Measurements from ENCODE around the gene NRBF2.

Gene NRBF2

DNA sequence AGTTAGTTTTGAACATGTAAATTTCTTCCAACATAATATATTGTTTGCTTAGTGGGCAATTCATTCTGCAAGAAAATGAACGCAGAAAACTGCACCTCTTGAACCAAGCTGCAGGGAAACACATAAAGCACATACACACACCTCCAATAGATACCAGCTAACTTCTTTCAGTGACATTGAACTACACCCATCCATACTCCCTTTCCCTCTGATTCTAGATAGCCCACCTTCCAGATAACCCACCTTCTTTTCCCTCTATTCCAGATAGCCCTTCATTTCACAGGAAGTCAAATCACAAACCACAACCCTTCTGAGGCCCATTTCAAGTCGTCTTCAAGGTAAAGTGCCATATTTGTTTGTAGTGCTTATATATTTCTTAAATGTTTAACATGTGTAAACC is 28.5 kb downstream of the NRBF2 start:
- H3K9ac ChIP-seq, result no peak overlapping the region
- H3K4me3 ChIP-seq, result no peak overlapping the region
- no peak overlapping the region for H3K27ac ChIP-seq
- H3K4me2 ChIP-seq, result no peak overlapping the region
- no peaks in the 10 kb centered on the region for H3K9me3 ChIP-seq
- H4K20me1 ChIP-seq, result peaks cover 29% of the 10 kb centered on the region
- TF ChIP-seq Cebpa-rat (IDR thresholded peaks at IDR 0.05), result no peak
- H3K4me1 ChIP-seq, result peaks cover 7% of the 10 kb centered on the region; the same call in 1 of the 2 replicates
- peaks cover 33% of the 10 kb centered on the region for H3K36me3 ChIP-seq
- H3K27me3 ChIP-seq, result no peaks in the 10 kb centered on the region

DNA sequence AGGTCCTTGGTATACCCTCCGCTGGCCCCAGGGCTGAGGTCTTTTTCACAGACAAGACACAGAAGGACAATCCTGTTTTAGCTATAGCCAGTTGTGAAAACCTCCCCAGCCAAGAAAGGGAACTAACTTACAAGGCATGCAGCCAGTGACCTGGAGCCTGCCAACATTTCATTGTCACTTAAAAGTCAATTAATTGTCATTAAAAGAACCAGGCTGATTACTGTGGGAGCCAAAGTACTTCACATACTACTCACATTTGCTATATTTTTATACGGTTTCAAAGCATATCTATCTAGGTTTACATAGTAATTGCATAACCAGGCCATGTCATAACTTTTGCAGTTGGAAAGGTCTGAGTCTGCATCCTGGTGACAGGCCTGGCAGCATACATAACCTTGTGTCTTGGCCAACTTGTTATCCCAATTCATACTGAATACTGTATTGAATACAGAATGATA is 31.1 kb downstream of the NRBF2 start:
- Histone ChIP-seq H3K4me2 (no peak overlapping the region), H3K4me1 (peaks cover 7% of the 10 kb centered on the region; the same call in 1 of the 2 replicates), H3K27me3 (no peaks in the 10 kb centered on the region), H3K27ac (no peak overlapping the region), H3K4me3 (no peak overlapping the region), H3K9ac (no peak overlapping the region), H4K20me1 (0 out of 2 replicates have a peak, but pooled peaks cover 9% of the 10 kb centered on the region), H3K36me3 (peaks cover 39% of the 10 kb centered on the region), H3K9me3 (no peaks in the 10 kb centered on the region)
- TF ChIP-seq Cebpa-rat (IDR thresholded peaks at IDR 0.05), result no peak

DNA sequence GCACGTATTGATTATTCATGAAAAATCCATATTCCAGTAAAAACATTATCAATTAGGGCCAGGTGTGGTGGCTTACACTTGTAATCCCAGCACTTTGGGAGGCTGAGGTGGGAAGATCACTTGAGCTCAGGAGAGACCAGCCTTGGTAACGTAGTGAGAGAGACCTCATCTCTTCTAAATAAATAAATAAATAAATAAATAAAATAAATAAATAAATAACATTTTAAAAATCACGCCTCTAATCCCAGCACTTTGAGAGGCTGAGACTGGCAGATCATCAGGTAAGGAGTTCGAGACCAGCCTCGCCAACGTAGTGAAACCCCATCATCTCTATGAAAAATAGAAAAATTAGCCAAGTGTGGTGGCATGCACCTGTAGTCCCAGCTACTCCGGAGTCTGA is 32.1 kb downstream of the NRBF2 start:
- Histone ChIP-seq H3K4me1 (peaks cover 7% of the 10 kb centered on the region; the same call in 1 of the 2 replicates), H4K20me1 (peaks cover 14% of the 10 kb centered on the region; the same call in 1 of the 2 replicates), H3K4me3 (no peak overlapping the region), H3K9ac (no peak overlapping the region), H3K36me3 (peaks cover 49% of the 10 kb centered on the region), H3K27ac (no peak overlapping the region), H3K9me3 (no peaks in the 10 kb centered on the region), H3K27me3 (no peaks in the 10 kb centered on the region), H3K4me2 (no peak overlapping the region)
- TF ChIP-seq Cebpa-rat (IDR thresholded peaks at IDR 0.05), result no peak

DNA sequence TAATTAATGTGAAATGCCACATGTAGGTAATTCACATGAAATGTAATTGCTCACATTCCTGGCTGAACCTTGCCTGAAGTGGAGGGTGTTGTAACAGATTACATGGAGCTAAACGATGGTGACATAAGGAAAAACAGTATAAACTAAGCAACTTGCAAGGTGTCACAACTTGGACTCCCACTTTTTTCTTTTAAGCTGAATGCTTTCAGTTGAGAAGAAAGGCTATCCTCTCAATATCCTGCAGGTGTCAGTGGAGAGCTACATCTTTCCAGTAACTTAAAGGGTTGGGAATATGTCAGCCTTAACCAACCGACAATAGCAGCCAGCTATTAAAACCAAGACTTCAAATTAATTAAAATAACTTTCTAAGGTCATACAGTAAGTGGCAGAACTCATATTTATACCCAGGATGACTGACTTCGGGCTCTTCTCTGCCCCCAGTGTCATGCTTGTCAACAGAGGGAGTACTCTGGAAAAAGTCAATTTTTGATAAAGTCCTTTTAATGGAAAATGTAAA is 33.7 kb downstream of the NRBF2 start:
- H3K27ac ChIP-seq, result no peak overlapping the region
- peaks cover 5% of the 10 kb centered on the region; the same call in 1 of the 2 replicates for H3K4me1 ChIP-seq
- H3K4me3 ChIP-seq, result no peak overlapping the region
- peaks cover 65% of the 10 kb centered on the region for H3K36me3 ChIP-seq
- no peak overlapping the region for H3K9ac ChIP-seq
- no peaks in the 10 kb centered on the region for H3K27me3 ChIP-seq
- no peaks in the 10 kb centered on the region for H3K9me3 ChIP-seq
- no peak overlapping the region for H3K4me2 ChIP-seq
- peaks cover 14% of the 10 kb centered on the region; the same call in 1 of the 2 replicates for H4K20me1 ChIP-seq
- no peak for TF ChIP-seq Cebpa-rat (IDR thresholded peaks at IDR 0.05)

DNA sequence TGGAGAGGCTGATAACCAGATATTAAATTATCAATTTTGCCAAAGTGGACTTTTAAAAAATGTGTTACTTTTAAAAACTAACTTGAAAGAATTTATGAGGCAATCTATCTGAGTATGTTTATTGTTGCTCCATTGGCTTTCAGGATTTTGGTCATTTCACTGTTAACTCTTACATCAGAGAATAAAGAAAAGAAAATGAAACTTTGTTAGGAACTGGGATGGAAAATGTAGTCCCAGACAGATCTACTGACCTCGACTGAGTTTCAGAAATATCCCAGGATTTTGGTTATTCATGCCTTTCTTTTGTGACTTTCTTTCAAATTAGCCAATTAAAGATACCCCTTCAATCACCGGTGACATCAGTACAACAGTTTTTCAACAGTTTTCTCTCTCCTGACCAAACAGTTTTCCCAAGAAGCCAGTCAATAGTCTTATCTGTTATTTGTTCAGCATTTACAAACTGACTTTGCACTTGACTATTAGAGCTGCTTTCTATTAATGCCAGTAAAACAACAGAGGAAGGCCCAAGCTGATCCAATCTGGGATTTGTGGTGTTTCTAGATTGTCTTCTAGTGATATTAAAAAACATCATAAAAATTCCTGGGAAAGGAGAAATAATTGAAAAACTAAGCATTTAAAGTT is 35.8 kb downstream of the NRBF2 start:
- H3K4me1 ChIP-seq, result peaks cover 2% of the 10 kb centered on the region; the same call in 1 of the 2 replicates
- H3K9ac ChIP-seq, result no peak overlapping the region
- no peak overlapping the region for H3K4me2 ChIP-seq
- no peak for TF ChIP-seq Cebpa-rat (IDR thresholded peaks at IDR 0.05)
- no peaks in the 10 kb centered on the region for H3K9me3 ChIP-seq
- H3K27ac ChIP-seq, result no peak overlapping the region
- no peaks in the 10 kb centered on the region for H3K27me3 ChIP-seq
- H3K36me3 ChIP-seq, result peaks cover 76% of the 10 kb centered on the region
- peaks cover 14% of the 10 kb centered on the region; the same call in 1 of the 2 replicates for H4K20me1 ChIP-seq
- no peak overlapping the region for H3K4me3 ChIP-seq

DNA sequence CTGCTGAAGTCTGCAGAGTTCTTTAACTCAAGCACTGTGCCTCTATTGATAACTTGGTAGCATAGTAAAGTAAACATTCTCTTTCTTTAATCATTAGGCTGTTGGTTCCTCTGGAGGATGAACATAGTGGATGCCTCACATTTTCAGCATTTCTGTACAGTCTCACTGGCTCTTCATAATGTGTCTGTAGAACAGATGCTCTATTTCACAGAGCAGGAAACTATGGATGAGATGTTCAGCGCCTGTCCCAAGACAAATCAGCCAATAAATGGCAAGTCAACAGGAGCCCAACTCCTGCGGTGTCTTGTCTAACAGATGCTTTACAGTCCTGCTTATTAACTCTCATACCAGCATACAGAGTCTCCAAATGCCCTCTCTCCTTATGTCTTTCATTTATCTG is 36.5 kb downstream of the NRBF2 start:
- Histone ChIP-seq H3K4me3 (no peak overlapping the region), H3K4me1 (peaks cover 9% of the 10 kb centered on the region; the same call in 1 of the 2 replicates), H3K27me3 (no peaks in the 10 kb centered on the region), H3K9ac (no peak overlapping the region), H4K20me1 (peaks cover 14% of the 10 kb centered on the region; the same call in 1 of the 2 replicates), H3K4me2 (no peak overlapping the region), H3K27ac (no peak overlapping the region), H3K36me3 (peaks cover 74% of the 10 kb centered on the region), H3K9me3 (no peaks in the 10 kb centered on the region)
- no peak for TF ChIP-seq Cebpa-rat (IDR thresholded peaks at IDR 0.05)

DNA sequence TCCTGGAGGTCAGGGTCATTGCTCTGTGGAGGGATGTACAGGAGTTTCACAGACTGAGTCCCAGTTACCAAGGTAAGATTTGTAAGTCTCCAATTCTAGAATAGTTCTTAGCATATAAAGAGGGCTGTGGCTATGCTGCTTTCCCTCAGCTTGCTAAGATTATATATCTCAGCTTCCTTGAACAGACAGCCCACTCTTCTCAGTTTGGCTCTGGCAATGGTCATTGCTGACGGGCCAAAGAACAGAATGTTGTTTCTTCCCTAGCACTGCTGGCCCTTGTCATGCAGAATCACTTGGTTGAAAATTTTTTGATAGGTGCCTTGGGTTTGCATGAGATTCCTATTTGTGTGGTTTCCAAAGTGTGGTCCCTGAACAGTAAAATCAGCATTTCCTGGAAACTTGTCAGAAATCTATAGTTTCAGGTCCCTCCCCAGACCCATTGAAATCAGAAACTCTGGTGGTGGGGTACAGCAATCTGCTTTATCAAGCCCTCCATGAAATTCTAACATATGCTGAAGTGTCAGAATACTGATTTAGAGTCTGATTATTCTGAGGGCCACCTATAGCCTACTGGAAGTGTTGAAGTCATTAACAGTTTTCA is 38.2 kb downstream of the NRBF2 start:
- Histone ChIP-seq H3K9ac (no peak overlapping the region), H3K27ac (no peak overlapping the region), H3K36me3 (peaks cover 69% of the 10 kb centered on the region), H3K4me2 (no peak overlapping the region), H3K4me1 (peaks cover 10% of the 10 kb centered on the region; the same call in 1 of the 2 replicates), H3K4me3 (no peak overlapping the region), H4K20me1 (peaks cover 10% of the 10 kb centered on the region; the same call in 1 of the 2 replicates), H3K27me3 (no peaks in the 10 kb centered on the region), H3K9me3 (no peaks in the 10 kb centered on the region)
- no peak for TF ChIP-seq Cebpa-rat (IDR thresholded peaks at IDR 0.05)

DNA sequence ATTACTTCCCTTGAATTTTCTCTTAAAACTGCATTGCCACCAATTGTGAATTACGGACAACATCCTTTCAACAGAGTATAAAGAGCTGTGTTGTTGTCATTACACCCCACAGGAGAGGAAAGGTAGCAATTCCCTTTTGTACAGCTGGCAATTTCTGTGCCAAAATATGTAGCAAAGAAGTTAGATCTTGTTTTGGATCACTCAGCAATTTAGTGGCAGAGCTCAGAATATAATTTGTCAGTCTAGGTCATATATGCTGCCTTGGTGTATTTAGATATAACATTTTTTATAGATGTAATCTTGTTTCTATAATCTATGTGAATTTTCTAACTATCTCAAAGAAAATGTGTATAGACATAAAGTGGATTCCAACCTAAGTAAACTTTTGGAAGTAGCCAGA is 38.8 kb downstream of the NRBF2 start:
- TF ChIP-seq Cebpa-rat (IDR thresholded peaks at IDR 0.05), result no peak
- H3K9me3 ChIP-seq, result no peaks in the 10 kb centered on the region
- peaks cover 5% of the 10 kb centered on the region; the same call in 1 of the 2 replicates for H4K20me1 ChIP-seq
- peaks cover 10% of the 10 kb centered on the region; the same call in 1 of the 2 replicates for H3K4me1 ChIP-seq
- no peak overlapping the region for H3K4me3 ChIP-seq
- H3K36me3 ChIP-seq, result peaks cover 71% of the 10 kb centered on the region
- no peak overlapping the region for H3K27ac ChIP-seq
- no peaks in the 10 kb centered on the region for H3K27me3 ChIP-seq
- H3K4me2 ChIP-seq, result no peak overlapping the region
- H3K9ac ChIP-seq, result no peak overlapping the region

DNA sequence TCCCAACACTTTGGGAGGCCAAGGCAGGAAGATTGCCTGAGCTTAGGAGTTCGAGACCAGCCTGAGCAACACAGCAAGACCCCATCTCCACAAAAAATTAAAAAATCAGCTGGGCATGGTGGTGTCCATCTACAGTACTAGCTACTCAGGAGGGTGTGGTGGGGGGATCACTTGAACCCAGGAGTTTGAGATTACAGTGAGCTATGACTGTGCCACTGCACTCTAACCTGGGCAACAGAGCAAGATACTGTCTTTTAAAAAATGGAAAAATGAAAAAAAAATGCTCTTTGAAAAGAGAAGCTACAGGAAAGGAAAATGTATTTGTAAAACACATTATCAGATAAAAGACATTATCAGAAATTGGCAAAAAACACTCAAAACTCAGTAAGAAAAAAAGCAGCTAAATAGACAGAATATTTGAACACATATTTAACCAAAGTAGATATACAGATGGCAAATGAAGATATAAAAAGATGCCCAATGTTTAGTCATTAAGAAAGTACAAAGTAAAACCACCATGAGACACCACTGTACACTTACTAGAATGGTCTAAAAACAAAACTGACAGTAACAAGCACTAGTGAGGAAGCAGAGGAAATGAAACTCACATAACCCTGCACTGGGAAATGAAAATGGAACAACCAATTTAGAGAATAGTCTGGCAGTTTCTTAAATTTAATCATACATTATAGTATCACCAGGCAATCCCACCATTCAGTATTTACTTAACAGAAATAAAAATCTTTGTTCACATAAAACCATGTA is 40.5 kb downstream of the NRBF2 start:
- Histone ChIP-seq H3K9ac (no peak overlapping the region), H3K36me3 (peaks cover 88% of the 10 kb centered on the region), H3K27ac (no peak overlapping the region), H3K27me3 (no peaks in the 10 kb centered on the region), H4K20me1 (peaks cover 5% of the 10 kb centered on the region; the same call in 1 of the 2 replicates), H3K9me3 (no peaks in the 10 kb centered on the region), H3K4me2 (no peak overlapping the region), H3K4me3 (no peak overlapping the region), H3K4me1 (peaks cover 10% of the 10 kb centered on the region; the same call in 1 of the 2 replicates)
- no peak for TF ChIP-seq Cebpa-rat (IDR thresholded peaks at IDR 0.05)

Data from BLaER1 (cell line).